K562 (cell line): ENCODE measurements around the gene EDARADD. TPM values are rescaled to one million over a fixed set of nuclear protein-coding genes. Genes with fewer than 3 reads are reported as not detected.

Experiments used
- ATF4 ChIP-seq: fragments of 450-650 bp; formaldehyde crosslinking; IDR thresholded peaks from 2 replicates; pipeline ENCODE4 v1.4.0; 2022; ENCODE audit warnings: mild to moderate bottlenecking, moderate library complexity
- CCNT2 ChIP-seq: IDR thresholded peaks from 2 replicates; pipeline ENCODE4 v1.6.1; 2011; ENCODE audit warnings: borderline replicate concordance, low read depth, mild to moderate bottlenecking, moderate library complexity, mixed read lengths, low read length; ENCODE audit not compliant: insufficient read length; ENCODE audit errors: extremely low read depth
- HMGXB4 ChIP-seq: sonication (generic); formaldehyde crosslinking; IDR thresholded peaks from 2 replicates; pipeline ENCODE4 v1.8.1; 2023; ENCODE audit warnings: mild to moderate bottlenecking, missing genetic modification reagents
- HNRNPUL1 ChIP-seq: fragments of 200-400 bp; formaldehyde crosslinking; IDR thresholded peaks from 2 replicates; pipeline ENCODE4 v1.6.1; 2017; ENCODE audit warnings: low read length
- MCM7 ChIP-seq, 2 experiments: fragments of 450-650 bp; IDR thresholded peaks; 2 replicates each; pipeline ENCODE4 v1.6.1; 2016 to 2018
- MLX ChIP-seq, 2 experiments: fragments of 450-650 bp in 1 of 2; sonication (generic) in 1 of 2; formaldehyde crosslinking; conservative IDR thresholded peaks; 2 replicates each; pipeline versions ENCODE4 v1.4.0 to v1.8.1; 2020 to 2022; ENCODE audit warnings: mild to moderate bottlenecking in 1 of 2, missing genetic modification reagents in 1 of 2
- NELFE ChIP-seq: IDR thresholded peaks from 2 replicates; pipeline ENCODE4 v1.6.1; 2011; ENCODE audit warnings: mild to moderate bottlenecking; ENCODE audit not compliant: insufficient read depth, insufficient read length
- PHTF2 ChIP-seq: fragments of 250-450 bp; sonication (Bioruptor Pico); IDR thresholded peaks from 2 replicates; pipeline ENCODE4 v1.5.0; 2021; ENCODE audit warnings: mild to moderate bottlenecking
- RBM39 ChIP-seq: fragments of 200-400 bp; formaldehyde crosslinking; optimal IDR thresholded peaks from 2 replicates; pipeline ENCODE3; 2018; ENCODE audit warnings: low read depth, low read length
- RFX5 ChIP-seq: IDR thresholded peaks from 2 replicates; pipeline ENCODE4 v1.6.1; 2011; ENCODE audit warnings: low read depth, mild to moderate bottlenecking, improper control_type of control experiment, low read length
- RUNX1 ChIP-seq: sonication (generic); IDR thresholded peaks from 2 replicates; pipeline ENCODE4 v1.6.1; 2016; ENCODE audit warnings: antibody characterized with exemption, low read depth
- SNRNP70 ChIP-seq: fragments of 200-400 bp; formaldehyde crosslinking; optimal IDR thresholded peaks from 2 replicates; pipeline ENCODE3; 2017; ENCODE audit warnings: low read depth, low read length
- SPI1 ChIP-seq: IDR thresholded peaks from 2 replicates; pipeline ENCODE4 v1.6.1; 2011; ENCODE audit warnings: low read depth, low read length, control low read depth, borderline replicate concordance
- SREBF2 ChIP-seq: sonication (generic); formaldehyde crosslinking; IDR thresholded peaks from 2 replicates; pipeline ENCODE4 v1.4.0; 2020; ENCODE audit warnings: mild to moderate bottlenecking, missing genetic modification reagents
- TEAD1 ChIP-seq, 2 experiments: fragments of 450-650 bp in 1 of 2; sonication (generic) in 1 of 2; formaldehyde crosslinking; IDR thresholded peaks; 2 replicates each; pipeline versions ENCODE4 v1.4.0 to v1.8.0; 2020 to 2022; ENCODE audit warnings: mild to moderate bottlenecking in 2 of 2, missing genetic modification reagents in 1 of 2
- THRAP3 ChIP-seq: fragments of 450-650 bp; IDR thresholded peaks from 2 replicates; pipeline ENCODE4 v1.6.1; 2016; ENCODE audit warnings: mild to moderate bottlenecking, inconsistent platforms, borderline replicate concordance
- ZNF282 ChIP-seq: sonication (generic); formaldehyde crosslinking; IDR thresholded peaks from 2 replicates; pipeline ENCODE4 v1.8.1; 2023; ENCODE audit warnings: missing genetic modification reagents
- ZNF699 ChIP-seq: fragments of 250-450 bp; sonication (Bioruptor Pico); IDR thresholded peaks from 2 replicates; pipeline ENCODE4 v1.8.0; 2021; ENCODE audit warnings: mild to moderate bottlenecking, moderate library complexity; ENCODE audit not compliant: insufficient replicate concordance
- polyA plus RNA-seq, 8 experiments: library from polyadenylated mRNA; depleted of rRNA in 4 of 8; stranded (reverse) in 5 of 8; unstranded in 3 of 8; fragments of >200 nt; fragmentation: Nextera tagmentation in 2 of 8; fragmentation: Illumina TruSeq in 1 of 8; extraction: Ambion mirVana in 2 of 8; extraction: Trizol in 1 of 8; gene quantifications; 2 replicates each; pipeline versions ENCODE4 v1.2.1 to v1.2.3, GENCODE V29; 2011 to 2014; ENCODE audit warnings: inconsistent platforms in 1 of 8, missing spikeins in 1 of 8
- total RNA-seq, 7 experiments: library from RNA; depleted of rRNA in 6 of 7; stranded (reverse); fragments of >200 nt in 6 of 7; fragmentation: Illumina TruSeq in 2 of 7; extraction: Trizol in 2 of 7; gene quantifications; 2 replicates each; pipeline versions ENCODE4 v1.2.1 to v1.2.3, GENCODE V29; 2011 to 2021; ENCODE audit warnings: low replicate concordance in 1 of 7
- TF ChIP-seq, protein P1 (sequence below): sonication (generic); formaldehyde crosslinking; IDR thresholded peaks from 2 replicates; pipeline ENCODE4 v1.8.1; 2023; ENCODE audit warnings: mild to moderate bottlenecking, missing genetic modification reagents
- TF ChIP-seq, protein P2 (sequence below), 2 experiments: fragments of 150-350 bp in 1 of 2; IDR thresholded peaks; 2 replicates each; pipeline ENCODE4 v1.6.1; 2012 to 2016; ENCODE audit warnings: low read depth in 2 of 2, low read length in 2 of 2, mild to moderate bottlenecking in 1 of 2, moderate library complexity in 1 of 2

The EDARADD gene
- total and polyA plus RNA-seq, 9 of the 15 experiments (the other 6 are each of a cell fraction or from before 2014, with no cell fraction given), result 0.46 to 32.4 (median 20.6) TPM

DNA sequence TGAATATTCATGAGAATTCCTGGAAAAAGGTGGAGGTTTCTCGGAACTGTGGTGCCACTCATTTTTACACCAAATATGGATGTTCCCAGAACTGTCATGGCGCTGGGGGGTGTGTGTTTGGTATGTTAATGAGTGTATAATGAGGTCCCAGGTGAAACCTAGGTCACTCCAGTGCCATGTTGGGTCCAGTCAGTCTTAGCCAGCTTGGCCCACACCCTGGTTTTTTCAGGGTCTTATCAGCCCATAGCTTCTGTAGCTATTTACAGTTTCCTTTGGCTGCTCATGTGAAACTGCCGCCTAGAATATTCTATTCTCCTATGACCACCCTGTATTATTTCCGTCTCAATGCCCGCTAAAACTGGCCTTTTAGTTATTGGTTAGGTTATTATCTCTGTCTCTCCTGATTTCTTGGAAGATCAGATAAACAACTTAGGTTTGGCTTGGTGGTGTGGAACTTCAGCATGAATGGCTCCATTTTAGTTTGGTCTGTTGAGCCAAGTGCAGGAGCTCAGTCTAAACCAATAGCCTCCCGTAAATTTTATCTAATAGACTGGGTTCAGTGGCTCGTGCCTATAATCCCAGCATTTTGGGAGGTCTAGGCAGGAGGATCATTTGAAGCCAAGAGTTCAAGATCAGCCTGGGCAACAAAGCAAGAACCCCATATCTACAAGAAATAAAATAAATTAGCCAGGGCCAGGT, 42.1 kb upstream of the EDARADD start (continued):
- TF ChIP-seq, protein P1, sequence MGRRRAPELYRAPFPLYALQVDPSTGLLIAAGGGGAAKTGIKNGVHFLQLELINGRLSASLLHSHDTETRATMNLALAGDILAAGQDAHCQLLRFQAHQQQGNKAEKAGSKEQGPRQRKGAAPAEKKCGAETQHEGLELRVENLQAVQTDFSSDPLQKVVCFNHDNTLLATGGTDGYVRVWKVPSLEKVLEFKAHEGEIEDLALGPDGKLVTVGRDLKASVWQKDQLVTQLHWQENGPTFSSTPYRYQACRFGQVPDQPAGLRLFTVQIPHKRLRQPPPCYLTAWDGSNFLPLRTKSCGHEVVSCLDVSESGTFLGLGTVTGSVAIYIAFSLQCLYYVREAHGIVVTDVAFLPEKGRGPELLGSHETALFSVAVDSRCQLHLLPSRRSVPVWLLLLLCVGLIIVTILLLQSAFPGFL (CRISPR knock-in tag), result no peak
- TF ChIP-seq, protein P2, sequence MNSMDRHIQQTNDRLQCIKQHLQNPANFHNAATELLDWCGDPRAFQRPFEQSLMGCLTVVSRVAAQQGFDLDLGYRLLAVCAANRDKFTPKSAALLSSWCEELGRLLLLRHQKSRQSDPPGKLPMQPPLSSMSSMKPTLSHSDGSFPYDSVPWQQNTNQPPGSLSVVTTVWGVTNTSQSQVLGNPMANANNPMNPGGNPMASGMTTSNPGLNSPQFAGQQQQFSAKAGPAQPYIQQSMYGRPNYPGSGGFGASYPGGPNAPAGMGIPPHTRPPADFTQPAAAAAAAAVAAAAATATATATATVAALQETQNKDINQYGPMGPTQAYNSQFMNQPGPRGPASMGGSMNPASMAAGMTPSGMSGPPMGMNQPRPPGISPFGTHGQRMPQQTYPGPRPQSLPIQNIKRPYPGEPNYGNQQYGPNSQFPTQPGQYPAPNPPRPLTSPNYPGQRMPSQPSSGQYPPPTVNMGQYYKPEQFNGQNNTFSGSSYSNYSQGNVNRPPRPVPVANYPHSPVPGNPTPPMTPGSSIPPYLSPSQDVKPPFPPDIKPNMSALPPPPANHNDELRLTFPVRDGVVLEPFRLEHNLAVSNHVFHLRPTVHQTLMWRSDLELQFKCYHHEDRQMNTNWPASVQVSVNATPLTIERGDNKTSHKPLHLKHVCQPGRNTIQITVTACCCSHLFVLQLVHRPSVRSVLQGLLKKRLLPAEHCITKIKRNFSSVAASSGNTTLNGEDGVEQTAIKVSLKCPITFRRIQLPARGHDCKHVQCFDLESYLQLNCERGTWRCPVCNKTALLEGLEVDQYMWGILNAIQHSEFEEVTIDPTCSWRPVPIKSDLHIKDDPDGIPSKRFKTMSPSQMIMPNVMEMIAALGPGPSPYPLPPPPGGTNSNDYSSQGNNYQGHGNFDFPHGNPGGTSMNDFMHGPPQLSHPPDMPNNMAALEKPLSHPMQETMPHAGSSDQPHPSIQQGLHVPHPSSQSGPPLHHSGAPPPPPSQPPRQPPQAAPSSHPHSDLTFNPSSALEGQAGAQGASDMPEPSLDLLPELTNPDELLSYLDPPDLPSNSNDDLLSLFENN (IDR thresholded peaks at IDR 0.05; ENCODE audit: low read depth in 2 of 2, low read length in 2 of 2), result peak in 1 of 2 experiments; percentile 46; a peak in 2 of 4 replicates
- TF ChIP-seq HMGXB4, result no peak
- no peak for TF ChIP-seq ZNF699 (CRISPR knock-in tag)
- no peak for TF ChIP-seq SREBF2
- no peak for TF ChIP-seq PHTF2 (CRISPR knock-in tag)
- TF ChIP-seq SPI1, result no peak
- TF ChIP-seq TEAD1 (CRISPR knock-in tag; IDR thresholded peaks at IDR 0.05), result peak in 1 of 2 experiments; percentile 89; a peak in 2 of 4 replicates
- TF ChIP-seq MLX (CRISPR knock-in tag; conservative IDR thresholded peaks at IDR 0.05), result no peak
- TF ChIP-seq RBM39, result no peak
- no peak for TF ChIP-seq SNRNP70
- TF ChIP-seq MCM7 (IDR thresholded peaks at IDR 0.05), result no peak
- TF ChIP-seq NELFE, result no peak
- no peak for TF ChIP-seq RFX5
- TF ChIP-seq ATF4 (CRISPR knock-in tag), result peak; percentile 80
- TF ChIP-seq CCNT2, result peak; percentile 43
- TF ChIP-seq RUNX1, result no peak
- no peak for TF ChIP-seq THRAP3
- TF ChIP-seq HNRNPUL1, result no peak
- TF ChIP-seq ZNF282, result no peak
